IPS DF 4.7 (cell line): ENCODE results near the gene SLC22A6.

Source experiments
- DNase-seq: peaks from one replicate; pipeline ENCODE4 v3.0.0-alpha.2; 2013; ENCODE audit warnings: low spot score; ENCODE audit errors: extremely low read depth

SLC22A6 gene, protein sequence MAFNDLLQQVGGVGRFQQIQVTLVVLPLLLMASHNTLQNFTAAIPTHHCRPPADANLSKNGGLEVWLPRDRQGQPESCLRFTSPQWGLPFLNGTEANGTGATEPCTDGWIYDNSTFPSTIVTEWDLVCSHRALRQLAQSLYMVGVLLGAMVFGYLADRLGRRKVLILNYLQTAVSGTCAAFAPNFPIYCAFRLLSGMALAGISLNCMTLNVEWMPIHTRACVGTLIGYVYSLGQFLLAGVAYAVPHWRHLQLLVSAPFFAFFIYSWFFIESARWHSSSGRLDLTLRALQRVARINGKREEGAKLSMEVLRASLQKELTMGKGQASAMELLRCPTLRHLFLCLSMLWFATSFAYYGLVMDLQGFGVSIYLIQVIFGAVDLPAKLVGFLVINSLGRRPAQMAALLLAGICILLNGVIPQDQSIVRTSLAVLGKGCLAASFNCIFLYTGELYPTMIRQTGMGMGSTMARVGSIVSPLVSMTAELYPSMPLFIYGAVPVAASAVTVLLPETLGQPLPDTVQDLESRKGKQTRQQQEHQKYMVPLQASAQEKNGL

GRCh38 chr11:62984451-62984991, at the start of gene SLC22A6:
Gene SLC22A6 (minus strand): TSS chr11:62984967. CDS start chr11:62984690, 277 bp downstream.
- no peak for DNase-seq

GRCh38 chr11:63032457-63032856, 47.7 kb upstream of the SLC22A6 start:
- DNase-seq, result no peak

GRCh38 chr11:63023841-63024648, 39.3 kb upstream of the SLC22A6 start:
- DNase-seq, result no peak

- DNase-seq, result no peak
Measured at GRCh38 chr11:63023222-63023814, 38.6 kb upstream of the SLC22A6 start.

- no peak for DNase-seq
Measured at GRCh38 chr11:63022441-63022840, 37.7 kb upstream of the SLC22A6 start.

DNA sequence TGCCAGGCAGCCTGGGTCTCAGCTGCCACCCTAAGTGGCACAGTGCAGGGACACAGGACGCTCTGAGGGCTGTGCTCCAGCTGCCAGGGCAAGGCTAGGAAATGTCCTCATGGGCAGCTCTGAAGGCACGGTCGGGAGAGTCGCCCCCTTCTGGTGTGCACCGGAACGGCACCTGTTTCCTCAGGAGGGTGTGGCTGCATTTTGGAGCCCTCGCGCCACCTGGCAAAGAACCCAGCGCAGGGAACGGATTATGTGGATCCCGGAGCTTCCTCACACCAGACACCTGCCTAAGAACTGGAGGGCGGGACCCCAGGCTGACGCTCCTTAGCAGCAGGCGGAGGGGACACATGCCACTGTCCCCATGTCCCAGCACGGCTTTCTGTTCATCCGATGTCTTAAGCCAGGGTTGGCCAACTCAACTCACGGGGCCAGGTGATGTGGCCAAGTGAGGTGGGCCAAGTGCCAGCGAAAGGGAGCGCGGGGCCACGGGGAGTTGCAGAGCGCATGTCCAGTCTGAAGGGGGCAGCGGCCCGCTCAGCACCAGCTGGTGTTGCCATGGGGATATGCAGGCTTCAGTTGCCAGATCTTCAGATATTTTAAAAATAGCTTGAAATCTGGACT, 36.0 kb upstream of the SLC22A6 start:
- no peak for DNase-seq

GRCh38 chr11:63019506-63019905, 34.7 kb upstream of the SLC22A6 start:
- no peak for DNase-seq

DNA sequence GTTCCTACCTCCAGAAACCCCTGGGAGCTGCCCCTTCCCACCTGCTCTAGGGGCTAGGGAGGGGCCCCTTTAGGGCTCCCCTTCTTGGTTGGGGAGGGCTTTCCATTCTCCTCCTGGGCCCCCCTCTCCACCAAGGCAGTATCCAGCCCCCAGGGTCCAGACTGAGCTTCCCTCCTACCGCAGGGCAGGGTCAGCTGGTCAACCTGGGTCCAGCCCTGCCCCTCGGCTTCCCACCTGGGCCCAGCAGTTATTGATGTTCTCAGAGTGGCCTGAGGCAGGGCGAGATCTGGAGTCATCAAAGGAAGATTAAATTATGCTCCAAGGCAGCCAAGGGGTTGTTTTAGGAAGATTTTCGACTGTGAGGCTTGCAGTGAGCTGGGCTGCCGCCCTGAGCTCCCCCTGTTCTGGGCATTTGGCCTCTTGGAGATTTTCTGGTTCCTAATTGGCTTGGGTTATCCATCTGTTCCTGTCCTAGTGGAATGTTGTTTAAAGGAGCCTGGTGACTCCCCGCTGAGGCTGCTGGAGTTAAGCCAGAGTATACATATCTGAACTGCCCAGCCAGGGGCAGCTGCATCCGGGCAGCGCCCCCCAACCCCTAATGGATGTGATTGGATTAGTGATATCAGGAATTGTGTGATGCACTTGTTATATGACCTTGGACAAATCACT, 32.7 kb upstream of the SLC22A6 start:
- no peak for DNase-seq

GRCh38 chr11:63015521-63016215, 30.9 kb upstream of the SLC22A6 start, which contains the start of gene SLC22A8:
Gene SLC22A8 (minus strand): TSS chr11:63015841. CDS start chr11:63014958, 883 bp downstream.
- DNase-seq, result no peak

DNA sequence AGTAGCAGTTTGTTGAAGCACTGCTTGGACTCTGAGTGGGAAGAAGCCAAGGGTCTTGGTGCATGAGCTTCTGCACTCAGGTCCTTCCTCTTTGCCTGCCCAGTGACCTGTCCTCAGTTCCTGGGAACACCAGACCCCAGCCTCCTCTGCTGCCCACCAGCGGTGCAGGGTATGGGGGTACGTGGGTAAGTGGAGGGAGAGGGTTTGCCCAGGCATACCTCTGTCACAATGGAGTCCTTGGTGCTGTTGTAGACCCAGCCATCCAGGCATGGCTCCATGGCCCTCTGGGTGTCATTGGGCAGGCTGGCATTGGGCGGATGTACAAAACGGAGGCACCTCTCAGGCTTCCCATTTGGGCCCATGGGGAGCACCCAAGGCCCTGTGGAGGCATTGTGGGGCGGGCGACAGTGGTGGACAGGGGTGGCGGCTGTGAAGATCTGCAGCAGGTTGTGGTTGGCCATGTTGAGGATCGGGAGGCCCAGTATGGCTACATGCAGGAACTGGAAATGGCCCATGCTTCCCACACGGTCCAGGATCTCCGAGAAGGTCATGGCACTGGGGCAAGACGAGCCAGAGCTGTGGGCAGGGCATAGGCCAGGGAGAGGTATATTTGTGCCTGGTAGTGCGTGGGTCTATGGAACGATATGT, 29.8 kb upstream of the SLC22A6 start:
- no peak for DNase-seq

DNA sequence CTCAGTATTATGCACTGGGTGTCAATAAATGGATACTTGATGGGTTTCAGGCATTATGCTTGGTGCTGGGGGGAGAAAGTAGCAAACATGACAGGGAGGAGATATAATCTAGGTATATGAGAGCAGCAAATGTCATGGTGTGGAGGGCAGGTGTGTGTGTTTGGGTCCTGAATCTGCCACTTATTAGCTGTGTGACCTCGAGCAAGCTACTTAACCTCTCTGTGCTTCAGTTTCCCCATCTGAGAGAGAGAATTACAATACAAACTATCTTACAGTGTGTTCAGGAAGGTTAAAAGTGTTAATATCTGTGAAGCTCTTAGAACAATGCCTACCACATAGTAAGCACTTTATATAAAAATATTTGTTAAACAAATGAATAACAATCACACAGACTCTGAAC, 28.1 kb upstream of the SLC22A6 start:
- no peak for DNase-seq

- DNase-seq, result no peak
Measured at GRCh38 chr11:63012430-63012829, 27.7 kb upstream of the SLC22A6 start.

GRCh38 chr11:63010934-63011439, 26.2 kb upstream of the SLC22A6 start:
- no peak for DNase-seq

DNA sequence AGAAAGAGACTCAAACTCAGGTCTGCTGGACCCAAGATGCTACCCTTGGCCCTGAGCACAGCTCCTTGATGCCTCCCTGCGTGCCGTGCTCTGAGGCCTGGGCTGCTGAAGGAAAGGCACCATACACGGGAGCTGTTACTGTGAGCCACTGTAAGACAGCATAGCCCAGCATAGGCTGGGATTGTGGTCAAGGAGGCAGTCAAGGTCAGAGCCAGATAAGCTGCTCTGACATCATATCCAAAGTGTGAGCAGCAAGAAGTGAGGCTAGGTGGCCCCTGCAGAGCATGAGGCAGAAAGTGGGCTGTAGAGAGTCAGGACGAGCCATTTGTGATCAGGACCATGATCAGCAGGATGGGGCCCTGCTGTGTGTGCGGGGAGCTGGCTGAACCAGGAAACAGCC, 23.2 kb upstream of the SLC22A6 start:
- no peak for DNase-seq

DNA sequence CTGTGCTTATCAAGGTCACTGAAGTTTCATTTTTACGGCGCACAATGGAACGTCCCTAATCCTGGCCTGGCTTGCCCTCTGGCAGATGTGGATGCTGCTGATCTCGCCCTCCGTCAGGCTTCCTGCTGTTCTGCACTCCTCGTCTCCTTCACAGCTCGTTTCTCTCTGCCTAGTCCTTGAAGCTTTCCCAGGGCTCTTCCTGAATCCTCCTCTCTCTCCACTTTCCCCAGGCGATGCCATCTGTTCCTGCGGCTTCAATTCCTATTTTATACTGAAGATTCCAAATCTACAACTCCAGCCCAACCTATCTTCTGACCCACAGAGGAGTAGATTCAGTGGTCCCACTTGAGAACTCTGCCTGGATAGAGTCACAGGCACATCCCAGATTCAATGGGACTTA, 16.7 kb upstream of the SLC22A6 start:
- no peak for DNase-seq

GRCh38 chr11:62999649-63000048, 14.9 kb upstream of the SLC22A6 start:
- no peak for DNase-seq

GRCh38 chr11:62999156-62999555, 14.4 kb upstream of the SLC22A6 start:
- DNase-seq, result no peak

DNA sequence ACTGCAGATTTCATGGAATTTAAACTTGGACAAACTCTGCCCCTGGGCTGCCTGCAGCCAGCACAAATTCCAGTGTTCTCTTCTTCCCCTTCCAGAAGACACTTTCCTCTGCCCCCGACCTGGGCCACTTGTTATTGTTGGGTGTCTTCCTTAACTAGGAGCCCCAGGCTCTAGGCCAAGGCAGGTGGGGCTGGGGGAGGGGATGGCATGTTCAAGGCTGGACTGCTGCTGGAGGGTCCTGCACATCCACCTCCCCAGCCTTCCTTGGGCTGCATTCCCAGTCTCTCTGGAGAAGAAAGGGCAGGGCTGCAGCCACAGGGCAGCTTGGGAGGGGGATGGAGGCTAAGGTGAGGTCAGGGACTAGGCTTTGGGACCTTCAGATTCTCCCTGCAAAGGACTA, 11.5 kb upstream of the SLC22A6 start:
- no peak for DNase-seq

GRCh38 chr11:62994775-62995174, 10.0 kb upstream of the SLC22A6 start:
- DNase-seq, result no peak
